Psoas muscle (tissue), 8 donors: Measurements from ENCODE around the gene C1QL1. TPM values are rescaled to one million over a fixed set of nuclear protein-coding genes. Genes with fewer than 3 reads are reported as not detected.
A peak's percentile ranks its signal among the peaks of the same experiment; 100 is the strongest.

Experiments used
- ATAC-seq, 4 donors: fragments of 200-7000 bp; cut with Tn5 transposase; one replicate each; pipeline ENCODE4 v1.9.1; 2020; ENCODE audit warnings: moderate library complexity in 3 of 4, mild to moderate bottlenecking in 2 of 4
- DNase-seq, 2 donors: peaks; one replicate each; pipeline ENCODE4 v3.0.0-alpha.2; 2020
- H3K27ac ChIP-seq: fragments of 200-600 bp; one replicate; pipeline ENCODE4 v1.8.0; 2022
- H3K27me3 ChIP-seq, 3 donors: fragments of 200-600 bp in 1 of 3; one replicate each; pipeline versions ENCODE4 v1.6.1 to v1.8.0; 2013 to 2022; ENCODE audit warnings: low read length in 2 of 3, mild to moderate bottlenecking in 2 of 3, moderate library complexity in 1 of 3; ENCODE audit not compliant: insufficient read depth in 3 of 3
- H3K36me3 ChIP-seq, 2 donors: fragments of 200-600 bp in 1 of 2; one replicate each; pipeline versions ENCODE4 v1.6.1 to v1.8.0; 2013 to 2022; ENCODE audit warnings: low read depth in 1 of 2, mild to moderate bottlenecking in 1 of 2, moderate library complexity in 1 of 2; ENCODE audit not compliant: insufficient read depth in 1 of 2
- H3K4me1 ChIP-seq: fragments of 200-600 bp; one replicate; pipeline ENCODE4 v1.8.0; 2022
- H3K4me3 ChIP-seq: fragments of 200-600 bp; one replicate; pipeline ENCODE4 v1.8.0; 2022; ENCODE audit warnings: mild to moderate bottlenecking
- H3K9me3 ChIP-seq: fragments of 200-600 bp; one replicate; pipeline ENCODE4 v1.8.0; 2022
- WGBS, 3 donors: extraction: QIAGEN DNeasy Blood & Tissue Kit; methylation state at CpG; one replicate each; pipeline versions ENCODE4 v1.1.6 to v1.1.7; 2013; 5-methylcytosine and 5-hydroxymethylcytosine counted together
- intact Hi-C, 2 donors: fragments of 100-400 bp; cut with DNase I; formaldehyde crosslinking; loops; one replicate each; pipeline versions ENCODE4 v1.11.0 to v1.14.2; 2022
- polyA plus RNA-seq, 3 donors: library from polyadenylated mRNA; stranded (reverse); fragments of 200-250 nt; gene quantifications; one replicate each; pipeline ENCODE4 v1.2.3, GENCODE V29; 2013
- total RNA-seq, 4 donors: library from RNA; stranded (reverse); fragmentation: NEBNext Ultra II Directional in 2 of 4; extraction: Animal tissue kit (Norgen Biotek cat#: 25700) in 2 of 4; gene quantifications; one replicate each; pipeline versions ENCODE4 v1.2.1 to v1.2.4, GENCODE V29; 2021 to 2023
- TF ChIP-seq, protein P1 (sequence below): fragments of 200-600 bp; IDR thresholded peaks from one replicate; pipeline ENCODE4 v1.8.0; 2022; ENCODE audit warnings: antibody characterized with exemption
- donor health status: healthy with polysubstance abuse.
- donor health status: DM: no; HTN: no; CAD: no; lungs with moderate emphysema.
- donor health status: Bipolar disorder and iron deficiency.
- donor health status: healthy.
- donor health status: DM: yes; HTN: yes; CAD: no.
- donor health status: DM: no; HTN: no; CAD: no.
- donor health status: DM: no; HTN: no; CAD: no.
- donor health status: DM: yes; HTN: yes; CAD: no.

The C1QL1 gene
- total and polyA plus RNA-seq, 7 donors, result 0.05 TPM; not detected in 6

- Histone ChIP-seq H3K9me3 (no peaks in the 10 kb centered on the region), H3K4me3 (no peak overlapping the region), H3K27ac (no peak overlapping the region), H3K36me3 (no peaks in the 10 kb centered on the region), H3K27me3 (peaks cover 0 to 72% (median 10%) of the 10 kb centered on the region in 3 donors), H3K4me1 (no peaks in the 10 kb centered on the region)
- ATAC-seq, result no peak
- DNase-seq, result no peak
- 54 to 61% (median 56%) methylated on average over 2 of the region's 2 CpGs for WGBS, 3 donors
- TF ChIP-seq, protein P1, sequence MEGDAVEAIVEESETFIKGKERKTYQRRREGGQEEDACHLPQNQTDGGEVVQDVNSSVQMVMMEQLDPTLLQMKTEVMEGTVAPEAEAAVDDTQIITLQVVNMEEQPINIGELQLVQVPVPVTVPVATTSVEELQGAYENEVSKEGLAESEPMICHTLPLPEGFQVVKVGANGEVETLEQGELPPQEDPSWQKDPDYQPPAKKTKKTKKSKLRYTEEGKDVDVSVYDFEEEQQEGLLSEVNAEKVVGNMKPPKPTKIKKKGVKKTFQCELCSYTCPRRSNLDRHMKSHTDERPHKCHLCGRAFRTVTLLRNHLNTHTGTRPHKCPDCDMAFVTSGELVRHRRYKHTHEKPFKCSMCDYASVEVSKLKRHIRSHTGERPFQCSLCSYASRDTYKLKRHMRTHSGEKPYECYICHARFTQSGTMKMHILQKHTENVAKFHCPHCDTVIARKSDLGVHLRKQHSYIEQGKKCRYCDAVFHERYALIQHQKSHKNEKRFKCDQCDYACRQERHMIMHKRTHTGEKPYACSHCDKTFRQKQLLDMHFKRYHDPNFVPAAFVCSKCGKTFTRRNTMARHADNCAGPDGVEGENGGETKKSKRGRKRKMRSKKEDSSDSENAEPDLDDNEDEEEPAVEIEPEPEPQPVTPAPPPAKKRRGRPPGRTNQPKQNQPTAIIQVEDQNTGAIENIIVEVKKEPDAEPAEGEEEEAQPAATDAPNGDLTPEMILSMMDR, result no peak
- intact Hi-C loops, result no loop called here
These were observed 7.4 kb downstream of the C1QL1 start for GRCh38 chr17:44960691-44961090.

DNA sequence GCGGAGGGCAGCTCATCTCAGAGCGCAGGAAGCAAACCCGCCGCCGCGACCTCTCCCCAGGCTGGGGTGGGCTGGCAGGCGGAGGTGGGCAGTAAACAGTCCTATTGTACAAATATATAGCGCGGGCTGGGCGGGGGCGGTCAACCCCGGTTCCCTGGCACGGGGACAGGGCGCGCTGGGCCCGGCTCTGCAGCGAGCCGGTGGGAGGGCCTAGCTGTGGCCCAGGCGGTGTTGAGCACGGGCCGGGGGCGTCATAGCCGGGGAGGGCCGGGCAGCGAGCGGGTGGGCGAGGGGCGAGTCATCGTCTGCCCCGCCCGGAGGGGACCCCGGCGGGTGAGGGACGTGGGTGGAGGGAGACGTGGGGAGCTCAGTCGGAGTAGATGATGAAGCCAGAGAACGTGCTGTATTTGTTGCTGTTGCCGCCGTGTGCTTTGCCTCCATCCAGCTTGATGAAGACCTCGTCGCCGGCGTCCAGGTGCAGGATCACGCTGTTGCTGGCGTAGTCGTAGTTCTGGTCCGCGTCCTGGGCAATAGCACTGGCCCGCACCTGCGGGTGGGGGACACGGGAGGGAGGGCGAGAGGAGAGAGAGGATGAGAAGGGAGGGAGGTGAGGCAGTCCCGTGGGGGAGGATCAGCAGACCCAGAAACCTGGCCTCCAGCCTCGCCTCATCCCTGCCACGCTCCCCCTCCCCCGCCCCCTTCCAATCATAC is 8.1 kb downstream of the C1QL1 start:
- H3K9me3 ChIP-seq, result no peaks in the 10 kb centered on the region
- 14 to 15% (median 15%) methylated on average over 40 to 56 of the region's 56 CpGs for WGBS, 3 donors
- H3K36me3 ChIP-seq, result no peaks in the 10 kb centered on the region
- intact Hi-C loops, result loop anchor here in 1 of 2 donors (5.0 kb wide), 1 partner anchor 32 kb away; no protein-coding TSS in a partner anchor
- ATAC-seq (peak in 1 of 4 donors; percentile 33), DNase-seq (no peak)
- peak overlapping the region; percentile 2 for H3K4me3 ChIP-seq
- no peak overlapping the region for H3K27ac ChIP-seq
- no peaks in the 10 kb centered on the region for H3K4me1 ChIP-seq
- TF ChIP-seq, protein P1, result no peak
- H3K27me3 ChIP-seq, result peaks cover 0 to 64% (median 11%) of the 10 kb centered on the region in 3 donors

- H3K27me3 ChIP-seq, result peaks cover 0 to 41% (median 11%) of the 10 kb centered on the region in 3 donors
- H3K4me3 ChIP-seq, result no peak overlapping the region
- H3K4me1 ChIP-seq, result no peaks in the 10 kb centered on the region
- no peak overlapping the region for H3K27ac ChIP-seq
- no peaks in the 10 kb centered on the region for H3K9me3 ChIP-seq
- DNase-seq (no peak), ATAC-seq (no peak)
- no peaks in the 10 kb centered on the region for H3K36me3 ChIP-seq
- intact Hi-C loops, result loop anchor here in 1 of 2 donors (5.0 kb wide), 1 partner anchor 35 kb away; no protein-coding TSS in a partner anchor
- WGBS, 3 donors, result 64 to 74% (median 68%) methylated on average over 8 of the region's 8 CpGs
- TF ChIP-seq, protein P1, result no peak
These were observed 10.8 kb downstream of the C1QL1 start for GRCh38 chr17:44956998-44957981.

GRCh38 chr17:44955674-44956425 is 12.3 kb downstream of the C1QL1 start:
- no peaks in the 10 kb centered on the region for H3K9me3 ChIP-seq
- no peak overlapping the region for H3K4me3 ChIP-seq
- WGBS, 3 donors, result 66 to 72% (median 69%) methylated on average over 8 of the region's 8 CpGs
- no peak for ATAC-seq
- no peaks in the 10 kb centered on the region for H3K36me3 ChIP-seq
- H3K4me1 ChIP-seq, result no peaks in the 10 kb centered on the region
- H3K27ac ChIP-seq, result no peak overlapping the region
- H3K27me3 ChIP-seq, result peaks cover 0 to 35% (median 7%) of the 10 kb centered on the region in 3 donors
- TF ChIP-seq, protein P1, result no peak
- intact Hi-C loops, result loop anchor here in 1 of 2 donors (5.0 kb wide), 1 partner anchor 36 kb away; no protein-coding TSS in a partner anchor
- DNase-seq, result no peak
